Breast epithelium (tissue), 3 donors: Measurements from ENCODE around the gene SYT14.

Experiments
- CTCF ChIP-seq, 3 donors: fragments of 450-650 bp; IDR thresholded peaks; one replicate each; pipeline ENCODE4 v1.5.1; 2016 to 2017; ENCODE audit warnings: antibody characterized with exemption in 3 of 3, mild to moderate bottlenecking in 3 of 3, moderate library complexity in 3 of 3
- POLR2A ChIP-seq: fragments of 450-650 bp; IDR thresholded peaks from one replicate; pipeline ENCODE4 v1.6.1; 2016; ENCODE audit warnings: antibody characterized with exemption, mild to moderate bottlenecking, moderate library complexity
- POLR2AphosphoS5 ChIP-seq, 3 donors: sonication (generic); formaldehyde crosslinking; IDR thresholded peaks; one replicate each; pipeline ENCODE4 v1.6.1; 2017; ENCODE audit warnings: antibody characterized with exemption in 3 of 3

- TF ChIP-seq CTCF (IDR thresholded peaks at IDR 0.05) (no peak), POLR2A (no peak), POLR2AphosphoS5 (IDR thresholded peaks at IDR 0.05) (no peak)
These were observed 83.3 kb downstream of the SYT14 start for GRCh38 chr1:210021145-210021860.
